Thyroid gland (tissue), 4 donors: ENCODE measurements around the gene HSD11B2. TPM values are rescaled to one million over a fixed set of nuclear protein-coding genes. Genes with fewer than 3 reads are reported as not detected.

Source experiments
- DNase-seq, 2 donors: peaks; one replicate each; pipeline ENCODE4 v3.0.0-alpha.2; 2019
- H3K27ac ChIP-seq, 3 donors: fragments of 200-600 bp; sonication (generic); 1 replicate in 2 of 3; 2 replicates in 1 of 3; pipeline ENCODE4 v1.5.1; 2016 to 2019; ENCODE audit warnings: mild to moderate bottlenecking in 1 of 3, moderate library complexity in 1 of 3
- H3K27me3 ChIP-seq: fragments of 200-600 bp; sonication (generic); one replicate; pipeline ENCODE4 v1.5.1; 2019
- H3K36me3 ChIP-seq, 2 donors: fragments of 200-600 bp; sonication (generic); one replicate each; pipeline ENCODE4 v1.5.1; 2016 to 2019
- H3K4me1 ChIP-seq, 2 donors: fragments of 200-600 bp; sonication (generic); one replicate each; pipeline ENCODE4 v1.5.1; 2017 to 2019
- H3K4me3 ChIP-seq, 3 donors: fragments of 200-600 bp; sonication (generic); replicated peaks in 1 of 3; 1 replicate in 2 of 3; 2 replicates in 1 of 3; pipeline ENCODE4 v1.5.1; 2016; ENCODE audit warnings: mild to moderate bottlenecking in 1 of 3
- H3K9me3 ChIP-seq: fragments of 200-600 bp; sonication (generic); one replicate; pipeline ENCODE4 v1.5.1; 2017
- CTCF ChIP-seq, 6 experiments: fragments of 200-600 bp in 3 of 6; fragments of 450-650 bp in 3 of 6; sonication (generic) in 3 of 6; IDR thresholded peaks; one replicate each; pipeline ENCODE4 v1.5.1; 2016 to 2019; ENCODE audit warnings: antibody characterized with exemption in 6 of 6, mild to moderate bottlenecking in 2 of 6, inconsistent platforms in 1 of 6, moderate library complexity in 1 of 6
- POLR2A ChIP-seq, 2 donors: fragments of 450-650 bp; IDR thresholded peaks; one replicate each; pipeline ENCODE4 v1.6.1; 2017; ENCODE audit warnings: antibody characterized with exemption in 2 of 2, mild to moderate bottlenecking in 2 of 2, moderate library complexity in 1 of 2
- WGBS, 2 donors: methylation state at CpG; one replicate each; pipeline ENCODE4 v1.1.5; 2017; 5-methylcytosine and 5-hydroxymethylcytosine counted together
- intact Hi-C: fragments of 100-400 bp; cut with DNase I; formaldehyde crosslinking; loops from one replicate; pipeline ENCODE4 v1.15.1; 2023
- total RNA-seq, 4 donors: library from RNA; depleted of rRNA; stranded (reverse); fragments of >200 nt; gene quantifications; one replicate each; pipeline ENCODE4 v1.2.3, GENCODE V29; 2016

HSD11B2 gene
- total RNA-seq, 4 donors from 2014 or later = 4.6 to 11.9 (median 9.0) TPM

GRCh38 chr16:67461600-67462278 is 30.8 kb downstream of the HSD11B2 start:
- peak; percentile 38 to 59 for DNase-seq
- TF ChIP-seq CTCF (IDR thresholded peaks at IDR 0.05) (no peak), POLR2A (IDR thresholded peaks at IDR 0.05) (no peak)
- Histone ChIP-seq H3K4me1 (peaks cover 71 to 94% of the 10 kb centered on the region in 2 donors), H3K27me3 (no peaks in the 10 kb centered on the region), H3K36me3 (no peaks in the 10 kb centered on the region), H3K27ac (peak overlapping the region; percentile 2 to 90 (median 85)), H3K9me3 (no peaks in the 10 kb centered on the region), H3K4me3 (no peak overlapping the region)
- intact Hi-C loops = no loop called here
- 76 to 79% methylated on average over 3 to 4 of the region's 8 CpGs for WGBS, 2 donors

DNA sequence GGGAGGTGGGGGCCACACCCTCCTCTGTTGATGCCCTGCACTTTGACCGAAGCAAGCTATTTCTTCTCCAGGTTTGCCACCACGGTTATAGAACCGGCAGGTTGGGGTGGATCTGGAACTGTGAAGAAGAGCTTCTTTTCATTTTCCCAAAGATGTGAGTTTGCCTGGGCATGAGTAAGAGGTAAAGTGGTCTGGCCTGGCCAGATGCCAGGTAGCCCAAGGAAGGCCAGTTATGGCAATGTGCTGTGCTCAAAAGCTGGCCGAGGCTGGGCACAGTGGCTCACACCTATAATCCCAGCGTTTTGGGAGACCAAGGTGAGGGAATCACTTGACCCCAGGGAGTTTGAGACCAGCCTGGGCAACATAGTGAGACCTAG is 31.3 kb downstream of the HSD11B2 start:
- intact Hi-C loops = no loop called here
- Histone ChIP-seq H3K4me3 (no peak overlapping the region), H3K9me3 (no peaks in the 10 kb centered on the region), H3K4me1 (peaks cover 65 to 91% of the 10 kb centered on the region in 2 donors), H3K27ac (peak overlapping the region in 2 of 3 donors; percentile 52 to 90), H3K27me3 (no peaks in the 10 kb centered on the region), H3K36me3 (no peaks in the 10 kb centered on the region)
- TF ChIP-seq CTCF (IDR thresholded peaks at IDR 0.05) (no peak), POLR2A (IDR thresholded peaks at IDR 0.05) (no peak)
- 86 to 88% methylated on average over 4 to 5 of the region's 5 CpGs for WGBS, 2 donors
- DNase-seq = no peak

DNA sequence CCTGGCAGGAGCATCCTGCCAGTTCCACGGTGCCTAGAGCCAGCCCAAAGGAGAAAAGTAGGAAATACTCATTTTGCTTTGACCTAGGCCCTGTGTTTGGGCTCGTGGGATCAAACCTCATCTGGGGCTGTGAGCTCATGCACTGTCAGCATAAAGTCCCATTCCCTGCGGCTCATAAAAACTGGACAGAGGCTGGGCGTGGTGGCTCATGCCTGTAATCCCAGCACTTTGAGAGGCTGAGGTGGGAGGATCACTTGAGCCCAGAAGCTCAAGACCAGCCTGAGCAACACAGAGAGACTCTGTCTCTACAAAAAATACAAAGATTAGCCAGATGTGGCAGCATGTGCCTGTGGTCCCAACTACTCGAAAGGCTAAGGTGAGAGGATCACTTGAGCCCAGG is 32.1 kb downstream of the HSD11B2 start:
- H3K4me1 ChIP-seq = peaks cover 57 to 83% of the 10 kb centered on the region in 2 donors
- H3K4me3 ChIP-seq = no peak overlapping the region
- 81 to 84% methylated on average over 5 of the region's 5 CpGs for WGBS, 2 donors
- no peaks in the 10 kb centered on the region for H3K9me3 ChIP-seq
- no peak for DNase-seq
- no peak for TF ChIP-seq CTCF (IDR thresholded peaks at IDR 0.05)
- H3K36me3 ChIP-seq = no peaks in the 10 kb centered on the region
- no peaks in the 10 kb centered on the region for H3K27me3 ChIP-seq
- intact Hi-C loops = no loop called here
- no peak overlapping the region for H3K27ac ChIP-seq

DNA sequence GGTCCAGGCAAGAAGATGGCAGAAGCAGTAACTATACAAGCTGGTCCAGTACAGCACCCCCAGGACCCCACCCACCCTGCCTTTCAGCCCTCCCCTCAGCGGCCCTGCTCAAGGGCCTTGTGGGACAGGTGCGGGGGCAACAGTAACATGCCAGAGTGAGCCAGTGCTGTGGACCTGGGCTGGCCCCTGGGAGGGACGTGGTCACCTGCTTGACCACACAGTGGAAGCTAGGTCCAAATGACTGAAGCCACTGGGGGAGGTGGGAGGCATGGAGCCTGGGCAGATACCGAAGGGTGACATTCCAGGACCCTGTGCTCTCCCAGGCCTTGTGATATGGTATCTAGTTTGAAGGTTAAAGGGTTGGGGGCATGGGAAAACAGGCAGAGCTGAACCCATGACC is 32.8 kb downstream of the HSD11B2 start:
- H3K27me3 ChIP-seq = no peaks in the 10 kb centered on the region
- H3K36me3 ChIP-seq = no peaks in the 10 kb centered on the region
- no peak for DNase-seq
- no peak overlapping the region for H3K4me3 ChIP-seq
- 93 to 98% methylated on average over 4 of the region's 4 CpGs for WGBS, 2 donors
- H3K9me3 ChIP-seq = no peaks in the 10 kb centered on the region
- TF ChIP-seq POLR2A (IDR thresholded peaks at IDR 0.05) (no peak), CTCF (IDR thresholded peaks at IDR 0.05) (no peak)
- H3K27ac ChIP-seq = no peak overlapping the region
- intact Hi-C loops = no loop called here
- peaks cover 53 to 77% of the 10 kb centered on the region in 2 donors for H3K4me1 ChIP-seq

GRCh38 chr16:67464565-67464964 is 33.6 kb downstream of the HSD11B2 start:
- Histone ChIP-seq H3K4me3 (no peak overlapping the region), H3K27ac (peak overlapping the region in 1 of 3 donors; percentile 3), H3K9me3 (no peaks in the 10 kb centered on the region), H3K4me1 (peaks cover 48 to 74% of the 10 kb centered on the region in 2 donors), H3K27me3 (no peaks in the 10 kb centered on the region), H3K36me3 (no peaks in the 10 kb centered on the region)
- 77 to 79% methylated on average over 2 of the region's 2 CpGs for WGBS, 2 donors
- no peak for DNase-seq
- TF ChIP-seq CTCF (IDR thresholded peaks at IDR 0.05) (no peak), POLR2A (IDR thresholded peaks at IDR 0.05) (no peak)
- intact Hi-C loops = no loop called here
